KOPT-K1 (cell line): ENCODE data around the gene PRKCA.

Experiments used
- H3K27ac ChIP-seq: fragments of 200-600 bp; sonication (generic); 2 replicates; pipeline ENCODE4 v1.5.1; 2016; ENCODE audit warnings: antibody characterized with exemption, mild to moderate bottlenecking, low read depth, low read length; ENCODE audit not compliant: poor library complexity, severe bottlenecking
- H3K36me3 ChIP-seq: fragments of 200-600 bp; sonication (generic); 2 replicates; pipeline ENCODE4 v1.5.1; 2017; ENCODE audit warnings: antibody characterized with exemption, mild to moderate bottlenecking, low read length, moderate library complexity; ENCODE audit not compliant: insufficient read depth
- H3K9me3 ChIP-seq: fragments of 200-600 bp; sonication (generic); 2 replicates; pipeline ENCODE4 v1.5.1; 2017; ENCODE audit warnings: antibody characterized with exemption, low read length, mild to moderate bottlenecking; ENCODE audit not compliant: insufficient read depth, poor library complexity, severe bottlenecking

PRKCA gene

GRCh38 chr17:66662496-66662895, 360.1 kb downstream of the PRKCA start:
- Histone ChIP-seq H3K36me3 (peaks cover 30% of the 10 kb centered on the region), H3K9me3 (no peaks in the 10 kb centered on the region), H3K27ac (no peak overlapping the region)

GRCh38 chr17:66663041-66663606, 360.7 kb downstream of the PRKCA start:
- peaks cover 28% of the 10 kb centered on the region for H3K36me3 ChIP-seq
- H3K9me3 ChIP-seq, result no peaks in the 10 kb centered on the region
- H3K27ac ChIP-seq, result no peak overlapping the region

- Histone ChIP-seq H3K36me3 (peaks cover 22% of the 10 kb centered on the region), H3K9me3 (no peaks in the 10 kb centered on the region), H3K27ac (no peak overlapping the region)
Observed at GRCh38 chr17:66664336-66664735, 361.9 kb downstream of the PRKCA start.

- H3K27ac ChIP-seq, result no peak overlapping the region
- H3K36me3 ChIP-seq, result peaks cover 15% of the 10 kb centered on the region
- no peaks in the 10 kb centered on the region for H3K9me3 ChIP-seq
Observed at GRCh38 chr17:66665194-66665593, 362.8 kb downstream of the PRKCA start.

GRCh38 chr17:66667090-66667489, 364.7 kb downstream of the PRKCA start:
- Histone ChIP-seq H3K9me3 (no peaks in the 10 kb centered on the region), H3K36me3 (peaks cover 15% of the 10 kb centered on the region), H3K27ac (no peak overlapping the region)

GRCh38 chr17:66667491-66668030, 365.1 kb downstream of the PRKCA start:
- no peak overlapping the region for H3K27ac ChIP-seq
- H3K9me3 ChIP-seq, result no peaks in the 10 kb centered on the region
- peaks cover 15% of the 10 kb centered on the region for H3K36me3 ChIP-seq

- no peak overlapping the region for H3K27ac ChIP-seq
- no peaks in the 10 kb centered on the region for H3K9me3 ChIP-seq
- H3K36me3 ChIP-seq, result peaks cover 19% of the 10 kb centered on the region
Observed at GRCh38 chr17:66670206-66670605, 367.8 kb downstream of the PRKCA start.

- no peak overlapping the region for H3K27ac ChIP-seq
- peaks cover 19% of the 10 kb centered on the region for H3K36me3 ChIP-seq
- H3K9me3 ChIP-seq, result no peaks in the 10 kb centered on the region
Observed at GRCh38 chr17:66671156-66671555, 368.7 kb downstream of the PRKCA start.

- no peaks in the 10 kb centered on the region for H3K9me3 ChIP-seq
- no peak overlapping the region for H3K27ac ChIP-seq
- H3K36me3 ChIP-seq, result peaks cover 33% of the 10 kb centered on the region; the same call in 1 of the 2 replicates
Observed at GRCh38 chr17:66673668-66674276, 371.4 kb downstream of the PRKCA start.

- Histone ChIP-seq H3K9me3 (no peaks in the 10 kb centered on the region), H3K27ac (no peak overlapping the region), H3K36me3 (peaks cover 33% of the 10 kb centered on the region; the same call in 1 of the 2 replicates)
Observed at GRCh38 chr17:66675273-66675990, 373.0 kb downstream of the PRKCA start.

GRCh38 chr17:66675991-66676371, 373.6 kb downstream of the PRKCA start:
- Histone ChIP-seq H3K36me3 (peaks cover 33% of the 10 kb centered on the region; the same call in 1 of the 2 replicates), H3K27ac (no peak overlapping the region), H3K9me3 (no peaks in the 10 kb centered on the region)

- Histone ChIP-seq H3K36me3 (peaks cover 33% of the 10 kb centered on the region; the same call in 1 of the 2 replicates), H3K9me3 (no peaks in the 10 kb centered on the region), H3K27ac (no peak overlapping the region)
Observed at GRCh38 chr17:66676421-66676820, 374.0 kb downstream of the PRKCA start.

GRCh38 chr17:66677201-66677981, 375.0 kb downstream of the PRKCA start:
- no peak overlapping the region for H3K27ac ChIP-seq
- peaks cover 41% of the 10 kb centered on the region; the same call in 1 of the 2 replicates for H3K36me3 ChIP-seq
- no peaks in the 10 kb centered on the region for H3K9me3 ChIP-seq

GRCh38 chr17:66678061-66678460, 375.6 kb downstream of the PRKCA start:
- H3K27ac ChIP-seq, result no peak overlapping the region
- peaks cover 41% of the 10 kb centered on the region; the same call in 1 of the 2 replicates for H3K36me3 ChIP-seq
- no peaks in the 10 kb centered on the region for H3K9me3 ChIP-seq

- Histone ChIP-seq H3K9me3 (no peaks in the 10 kb centered on the region), H3K27ac (no peak overlapping the region), H3K36me3 (peaks cover 41% of the 10 kb centered on the region; the same call in 1 of the 2 replicates)
Observed at GRCh38 chr17:66678827-66679226, 376.4 kb downstream of the PRKCA start.
